DND-41 (cell line): ENCODE data around the gene CD14.

Source experiments
- ATAC-seq: fragments of 200-7000 bp; cut with Tn5 transposase; 3 replicates; pipeline ENCODE4 v1.9.1; 2021; ENCODE audit warnings: low read depth; ENCODE audit not compliant: insufficient read depth
- DNase-seq: peaks from one replicate; pipeline ENCODE4 v3.0.0-alpha.2; 2020
- H2AFZ ChIP-seq: 2 replicates; pipeline ENCODE4 v1.6.0; 2012; ENCODE audit warnings: low read depth, low read length
- H3K27ac ChIP-seq: 2 replicates; pipeline ENCODE4 v1.5.1; 2012; ENCODE audit warnings: low read length, inconsistent platforms
- H3K27me3 ChIP-seq: fragments of 200-600 bp; sonication (generic); 2 replicates; pipeline ENCODE4 v1.6.0; 2012; ENCODE audit warnings: low read length, mild to moderate bottlenecking, inconsistent platforms; ENCODE audit not compliant: insufficient read depth, poor library complexity
- H3K36me3 ChIP-seq: 2 replicates; pipeline ENCODE4 v1.5.1; 2012; ENCODE audit warnings: low read length, inconsistent platforms; ENCODE audit not compliant: insufficient read depth
- H3K4me1 ChIP-seq: 2 replicates; pipeline ENCODE4 v1.5.1; 2012; ENCODE audit warnings: mild to moderate bottlenecking, low read length; ENCODE audit not compliant: insufficient read depth
- H3K4me2 ChIP-seq: 2 replicates; pipeline ENCODE4 v1.6.0; 2012; ENCODE audit warnings: mild to moderate bottlenecking, moderate library complexity, low read length, inconsistent platforms; ENCODE audit not compliant: insufficient read depth
- H3K4me3 ChIP-seq, 2 experiments: fragments of 200-600 bp in 1 of 2; shearing (Covaris generic) in 1 of 2; 2 replicates each; pipeline ENCODE4 v1.5.1; 2012 to 2016; ENCODE audit warnings: inconsistent platforms in 2 of 2, low read length in 2 of 2, mild to moderate bottlenecking in 2 of 2, low read depth in 1 of 2, moderate library complexity in 1 of 2
- H3K79me2 ChIP-seq: 2 replicates; pipeline ENCODE4 v1.6.0; 2012; ENCODE audit warnings: low read length, inconsistent platforms; ENCODE audit not compliant: insufficient read depth
- H3K9ac ChIP-seq: 2 replicates; pipeline ENCODE4 v1.6.0; 2012; ENCODE audit warnings: low read depth, mild to moderate bottlenecking, inconsistent platforms, low read length, moderate library complexity
- H3K9me3 ChIP-seq: 2 replicates; pipeline ENCODE4 v1.5.1; 2012; ENCODE audit warnings: low read length, moderate library complexity, mild to moderate bottlenecking, inconsistent platforms; ENCODE audit not compliant: insufficient read depth, severe bottlenecking
- H4K20me1 ChIP-seq: 2 replicates; pipeline ENCODE4 v1.6.0; 2012; ENCODE audit warnings: low read length; ENCODE audit not compliant: insufficient read depth
- EZH2 ChIP-seq: IDR thresholded peaks from 3 replicates; pipeline ENCODE4 v1.6.1; 2012; ENCODE audit warnings: borderline replicate concordance, low read depth, mild to moderate bottlenecking, moderate library complexity, low read length, inconsistent platforms; ENCODE audit not compliant: severe bottlenecking
- TF ChIP-seq, protein P1 (sequence below): IDR thresholded peaks from 2 replicates; pipeline ENCODE4 v1.5.1; 2012; ENCODE audit warnings: borderline replicate concordance, low read length, moderate library complexity, mild to moderate bottlenecking; ENCODE audit not compliant: poor library complexity, severe bottlenecking; ENCODE audit errors: extremely low read depth

The CD14 gene

DNA sequence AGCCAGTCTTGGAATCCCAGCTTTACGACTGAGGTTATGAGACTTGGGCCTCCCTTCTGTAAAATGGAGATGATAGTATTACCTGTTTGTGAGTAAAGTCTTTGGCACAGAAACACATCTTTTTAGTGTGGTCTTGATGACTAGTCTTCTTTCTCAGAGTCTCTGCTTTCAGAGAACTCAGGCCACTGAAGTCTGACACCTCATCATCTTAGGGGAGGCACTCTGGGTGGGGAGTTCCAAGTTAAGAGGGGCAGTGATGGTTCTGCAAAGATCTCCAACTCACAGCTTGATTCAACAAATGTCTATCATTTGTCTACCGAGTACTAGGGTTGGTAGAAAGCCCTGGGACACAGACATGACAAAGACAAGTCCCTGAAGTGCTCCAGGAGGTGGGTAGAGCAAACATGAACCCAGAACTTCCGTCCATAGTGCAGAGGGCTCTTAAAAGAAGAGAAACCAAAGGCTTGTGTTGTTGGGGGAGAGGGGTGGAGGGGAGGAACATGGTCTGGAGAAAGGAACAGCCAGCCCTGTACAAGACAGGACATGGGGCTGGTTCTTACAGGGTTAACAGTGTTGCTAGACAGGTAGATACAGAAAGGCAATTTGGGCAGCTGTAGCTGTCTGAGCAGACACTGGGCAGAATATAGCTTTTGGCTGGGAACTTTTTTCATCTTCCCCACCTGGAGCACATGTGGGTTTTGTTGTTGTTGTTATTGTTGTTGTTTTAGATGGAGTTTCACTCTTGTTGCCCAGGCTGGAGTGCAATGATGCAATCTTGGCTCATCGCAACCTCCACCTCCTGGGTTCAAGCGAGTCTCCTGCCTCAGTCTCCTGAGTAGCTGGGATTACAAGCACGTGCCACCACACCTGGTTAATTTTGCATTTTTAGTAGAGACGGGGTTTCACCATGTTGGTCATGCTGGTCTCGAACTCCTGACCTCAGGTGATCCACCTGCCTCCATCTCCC, 2.6 kb upstream of the CD14 start:
- TF ChIP-seq, protein P1, sequence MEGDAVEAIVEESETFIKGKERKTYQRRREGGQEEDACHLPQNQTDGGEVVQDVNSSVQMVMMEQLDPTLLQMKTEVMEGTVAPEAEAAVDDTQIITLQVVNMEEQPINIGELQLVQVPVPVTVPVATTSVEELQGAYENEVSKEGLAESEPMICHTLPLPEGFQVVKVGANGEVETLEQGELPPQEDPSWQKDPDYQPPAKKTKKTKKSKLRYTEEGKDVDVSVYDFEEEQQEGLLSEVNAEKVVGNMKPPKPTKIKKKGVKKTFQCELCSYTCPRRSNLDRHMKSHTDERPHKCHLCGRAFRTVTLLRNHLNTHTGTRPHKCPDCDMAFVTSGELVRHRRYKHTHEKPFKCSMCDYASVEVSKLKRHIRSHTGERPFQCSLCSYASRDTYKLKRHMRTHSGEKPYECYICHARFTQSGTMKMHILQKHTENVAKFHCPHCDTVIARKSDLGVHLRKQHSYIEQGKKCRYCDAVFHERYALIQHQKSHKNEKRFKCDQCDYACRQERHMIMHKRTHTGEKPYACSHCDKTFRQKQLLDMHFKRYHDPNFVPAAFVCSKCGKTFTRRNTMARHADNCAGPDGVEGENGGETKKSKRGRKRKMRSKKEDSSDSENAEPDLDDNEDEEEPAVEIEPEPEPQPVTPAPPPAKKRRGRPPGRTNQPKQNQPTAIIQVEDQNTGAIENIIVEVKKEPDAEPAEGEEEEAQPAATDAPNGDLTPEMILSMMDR: no peak
- no peak for TF ChIP-seq EZH2
- no peak for DNase-seq
- Histone ChIP-seq H3K4me2 (no peak overlapping the region), H3K4me3 (no peak overlapping the region), H3K79me2 (peaks cover 13% of the 10 kb centered on the region), H3K36me3 (no peaks in the 10 kb centered on the region), H2AFZ (peak overlapping the region; percentile 43; the same call in 1 of the 2 replicates), H3K27ac (no peak overlapping the region), H3K9ac (no peak overlapping the region), H4K20me1 (no peaks in the 10 kb centered on the region), H3K27me3 (no peaks in the 10 kb centered on the region), H3K9me3 (no peaks in the 10 kb centered on the region), H3K4me1 (peaks cover 18% of the 10 kb centered on the region)
- ATAC-seq: no peak

DNA sequence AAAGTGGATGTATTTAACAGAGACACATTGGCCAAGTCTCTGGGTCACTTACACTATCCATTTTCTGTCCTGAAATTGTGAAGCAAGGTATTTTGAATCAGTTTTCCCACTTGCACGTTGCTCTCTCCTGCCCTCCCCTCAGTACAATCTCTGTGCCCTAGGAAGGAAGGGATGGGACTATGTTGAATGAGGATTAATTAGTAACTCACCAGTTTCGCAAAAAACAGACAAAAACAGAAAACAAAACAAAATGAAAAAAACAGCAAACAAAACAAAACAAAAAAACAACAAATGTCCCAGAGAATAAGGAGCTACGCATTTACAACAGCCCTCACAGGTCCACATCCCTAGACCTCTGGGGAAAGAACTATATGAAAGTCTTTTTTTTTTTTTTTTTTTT, 1.1 kb upstream of the CD14 start:
- H3K9ac ChIP-seq: no peak overlapping the region
- ATAC-seq (no peak), DNase-seq (no peak)
- H3K4me1 ChIP-seq: peaks cover 7% of the 10 kb centered on the region
- TF ChIP-seq, protein P1: no peak
- no peak for TF ChIP-seq EZH2
- no peaks in the 10 kb centered on the region for H3K36me3 ChIP-seq
- H3K79me2 ChIP-seq: no peaks in the 10 kb centered on the region
- H3K9me3 ChIP-seq: no peaks in the 10 kb centered on the region
- H3K27me3 ChIP-seq: no peaks in the 10 kb centered on the region
- H3K27ac ChIP-seq: no peak overlapping the region
- H2AFZ ChIP-seq: peak overlapping the region; percentile 26; the same call in 1 of the 2 replicates
- H4K20me1 ChIP-seq: no peaks in the 10 kb centered on the region
- H3K4me2 ChIP-seq: no peak overlapping the region
- H3K4me3 ChIP-seq: no peak overlapping the region

DNA sequence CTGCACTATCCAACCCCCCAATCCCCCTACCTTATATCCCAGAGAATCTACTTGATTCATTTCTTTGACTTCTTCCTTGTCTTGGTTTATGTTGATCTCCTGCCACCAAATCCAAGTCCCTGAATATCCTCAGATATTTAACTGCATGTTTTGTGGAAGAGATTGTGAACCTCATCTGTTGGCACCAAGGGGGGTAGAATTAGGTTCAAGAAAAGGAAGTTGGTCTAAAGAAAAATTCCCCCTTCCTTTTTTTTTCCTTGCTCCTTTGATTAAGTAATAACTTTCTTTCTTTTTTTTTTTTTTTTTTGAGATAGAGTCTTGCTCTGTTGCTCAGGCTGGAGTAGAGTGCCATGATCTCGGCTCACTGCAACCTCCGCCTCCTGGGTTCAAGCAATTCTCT, 526 bp upstream of the CD14 start:
- ATAC-seq: no peak
- H4K20me1 ChIP-seq: no peaks in the 10 kb centered on the region
- no peaks in the 10 kb centered on the region for H3K27me3 ChIP-seq
- H3K9ac ChIP-seq: no peak overlapping the region
- TF ChIP-seq, protein P1: no peak
- TF ChIP-seq EZH2: no peak
- no peak for DNase-seq
- H3K4me2 ChIP-seq: no peak overlapping the region
- no peak overlapping the region for H3K4me3 ChIP-seq
- H3K27ac ChIP-seq: no peak overlapping the region
- H3K9me3 ChIP-seq: peaks cover 5% of the 10 kb centered on the region
- no peaks in the 10 kb centered on the region for H3K79me2 ChIP-seq
- peaks cover 1% of the 10 kb centered on the region for H3K4me1 ChIP-seq
- H3K36me3 ChIP-seq: no peaks in the 10 kb centered on the region
- no peak overlapping the region for H2AFZ ChIP-seq
